ENCODE measurements around the gene CALML3.

GRCh38 chr10:5509691-5510090 is 15.1 kb upstream of the CALML3 start:
- TF ChIP-seq, protein P1, sequence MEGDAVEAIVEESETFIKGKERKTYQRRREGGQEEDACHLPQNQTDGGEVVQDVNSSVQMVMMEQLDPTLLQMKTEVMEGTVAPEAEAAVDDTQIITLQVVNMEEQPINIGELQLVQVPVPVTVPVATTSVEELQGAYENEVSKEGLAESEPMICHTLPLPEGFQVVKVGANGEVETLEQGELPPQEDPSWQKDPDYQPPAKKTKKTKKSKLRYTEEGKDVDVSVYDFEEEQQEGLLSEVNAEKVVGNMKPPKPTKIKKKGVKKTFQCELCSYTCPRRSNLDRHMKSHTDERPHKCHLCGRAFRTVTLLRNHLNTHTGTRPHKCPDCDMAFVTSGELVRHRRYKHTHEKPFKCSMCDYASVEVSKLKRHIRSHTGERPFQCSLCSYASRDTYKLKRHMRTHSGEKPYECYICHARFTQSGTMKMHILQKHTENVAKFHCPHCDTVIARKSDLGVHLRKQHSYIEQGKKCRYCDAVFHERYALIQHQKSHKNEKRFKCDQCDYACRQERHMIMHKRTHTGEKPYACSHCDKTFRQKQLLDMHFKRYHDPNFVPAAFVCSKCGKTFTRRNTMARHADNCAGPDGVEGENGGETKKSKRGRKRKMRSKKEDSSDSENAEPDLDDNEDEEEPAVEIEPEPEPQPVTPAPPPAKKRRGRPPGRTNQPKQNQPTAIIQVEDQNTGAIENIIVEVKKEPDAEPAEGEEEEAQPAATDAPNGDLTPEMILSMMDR (conservative IDR thresholded peaks at IDR 0.05), result no peak
- no peak for TF ChIP-seq ZFX (IDR thresholded peaks at IDR 0.05)
